C1 segment of cervical spinal cord (tissue), 14 donors: Measurements from ENCODE around the gene ERCC6.
A peak's percentile ranks its signal among the peaks of the same experiment; 100 is the strongest.

ENCODE experiments used
- DNase-seq, 14 donors: peaks; one replicate each; lab custom pipeline; 2025; lab: John Stamatoyannopoulos, UW

The ERCC6 gene

GRCh38 chr10:49549640-49550346, 10.9 kb upstream of the ERCC6 start:
- no peak for DNase-seq

GRCh38 chr10:49543604-49544003, 4.7 kb upstream of the ERCC6 start:
- no peak for DNase-seq

- no peak for DNase-seq
These were observed 3.4 kb upstream of the ERCC6 start for GRCh38 chr10:49542353-49542752.

GRCh38 chr10:49541762-49542161, 2.8 kb upstream of the ERCC6 start:
- no peak for DNase-seq

DNA sequence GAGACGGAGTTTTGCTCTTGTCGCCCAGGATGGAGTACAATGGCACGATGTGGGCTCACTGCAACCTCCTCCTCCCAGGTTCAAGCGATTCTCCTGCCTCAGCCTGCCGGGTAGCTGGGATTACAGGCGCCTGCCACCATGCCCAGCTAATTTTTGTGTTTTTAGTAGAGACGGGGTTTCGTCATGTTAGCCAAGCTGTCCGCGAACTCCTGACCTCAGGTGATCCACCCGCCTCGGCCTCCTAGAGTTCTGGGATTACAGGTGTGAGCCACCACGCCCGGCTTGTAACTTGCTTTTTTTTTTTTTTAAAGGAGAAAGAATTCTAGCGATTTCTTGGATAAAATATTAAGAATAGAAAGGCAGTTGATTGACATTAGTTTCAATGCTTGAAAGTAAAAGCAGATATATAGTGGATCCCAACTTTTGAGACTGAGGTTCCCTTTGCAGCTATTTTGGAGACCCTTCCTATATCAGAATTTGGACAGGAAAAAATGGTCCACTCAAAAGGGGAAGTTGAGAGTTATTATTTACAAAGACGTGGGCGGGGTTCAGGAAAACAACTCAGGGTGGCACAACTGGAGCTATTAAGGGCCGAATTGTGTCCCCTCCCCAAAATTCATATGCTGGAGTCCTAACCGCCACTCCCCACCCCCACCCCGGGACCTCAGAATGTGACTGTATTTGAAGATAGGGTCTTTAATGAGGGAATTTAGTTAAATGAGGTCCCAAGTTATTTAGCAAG, 1.3 kb upstream of the ERCC6 start:
- DNase-seq, result no peak

DNA sequence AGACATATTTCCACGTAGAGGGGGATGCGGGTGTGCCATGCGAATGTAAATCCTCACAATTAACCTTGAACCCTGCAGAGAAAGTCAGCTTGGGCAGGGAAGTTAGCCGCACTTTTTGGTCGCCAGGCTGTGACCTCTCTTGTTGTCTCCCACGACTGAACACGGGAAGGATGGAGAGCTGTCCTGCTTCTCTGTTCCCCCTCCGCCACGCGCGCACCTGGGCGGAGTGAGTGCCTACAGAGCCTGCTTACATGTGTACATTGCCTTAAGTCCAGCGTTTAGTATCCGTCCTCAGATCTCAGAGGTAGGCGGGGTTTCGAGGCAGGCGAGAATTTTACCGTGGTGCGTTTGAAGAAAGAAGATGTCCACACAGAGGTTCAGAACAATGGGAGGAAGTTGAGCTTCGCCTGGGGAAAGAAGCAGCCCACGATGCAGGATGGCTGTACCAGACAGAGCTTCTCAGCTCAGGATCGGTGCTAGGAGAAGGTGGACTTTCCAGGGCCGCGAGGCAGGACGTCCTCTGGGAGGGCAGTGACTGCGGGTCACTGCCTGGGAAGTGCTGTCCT, 482 bp upstream of the ERCC6 start:
- peak in 5 of 14 donors; percentile 33 to 76 (median 61) for DNase-seq

- DNase-seq, result no peak
These were observed 4.1 kb downstream of the ERCC6 start for GRCh38 chr10:49534670-49535381.

GRCh38 chr10:49532461-49532860, 6.5 kb downstream of the ERCC6 start:
- no peak for DNase-seq

GRCh38 chr10:49528977-49529506, 9.9 kb downstream of the ERCC6 start:
- no peak for DNase-seq

- DNase-seq, result no peak
These were observed 11.1 kb downstream of the ERCC6 start for GRCh38 chr10:49527850-49528249.

- no peak for DNase-seq
These were observed 11.9 kb downstream of the ERCC6 start for GRCh38 chr10:49527061-49527460.

GRCh38 chr10:49526619-49527018, 12.3 kb downstream of the ERCC6 start:
- DNase-seq, result no peak

DNA sequence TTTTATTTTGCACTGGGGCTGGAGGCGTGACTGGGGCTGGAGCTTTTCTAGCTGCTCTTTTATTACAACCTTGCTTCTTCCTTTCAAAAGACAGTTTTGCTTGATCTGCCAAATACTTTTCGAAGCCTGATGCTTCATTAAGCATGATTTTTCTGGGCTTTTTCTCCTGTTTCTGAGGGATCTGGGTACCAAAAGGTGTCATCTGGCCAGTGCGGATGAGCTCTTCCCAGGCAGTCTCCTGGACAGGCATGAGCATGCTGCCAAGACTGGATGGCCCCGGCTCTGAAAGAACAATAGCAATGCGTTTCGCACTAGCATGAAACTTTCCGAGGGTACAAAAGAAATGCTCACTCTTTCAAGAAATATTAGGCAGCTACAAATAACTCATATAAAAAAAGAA, 14.4 kb downstream of the ERCC6 start:
- DNase-seq, result peak in 1 of 14 donors; percentile 23

DNA sequence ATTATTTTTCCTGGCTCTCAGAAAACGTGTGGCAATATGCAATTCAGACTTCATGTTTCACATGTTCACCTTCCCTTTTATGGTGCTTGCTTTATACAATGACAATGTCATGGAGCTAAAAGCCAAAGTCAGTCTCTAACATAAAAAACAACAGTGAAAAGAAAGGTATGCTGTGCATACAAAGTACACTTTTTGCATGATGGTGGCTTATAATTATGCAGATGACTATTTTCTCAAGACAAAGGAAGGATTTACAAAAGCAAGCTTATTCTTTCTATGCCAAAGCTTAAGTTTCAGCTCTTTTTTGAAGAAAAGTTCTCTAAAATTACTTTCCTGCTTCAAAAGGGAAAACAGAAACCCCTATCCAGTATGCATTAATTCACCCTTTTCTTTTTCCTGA, 15.6 kb downstream of the ERCC6 start:
- no peak for DNase-seq

GRCh38 chr10:49521062-49521461, 17.9 kb downstream of the ERCC6 start:
- peak in 1 of 14 donors; percentile 59 for DNase-seq

DNA sequence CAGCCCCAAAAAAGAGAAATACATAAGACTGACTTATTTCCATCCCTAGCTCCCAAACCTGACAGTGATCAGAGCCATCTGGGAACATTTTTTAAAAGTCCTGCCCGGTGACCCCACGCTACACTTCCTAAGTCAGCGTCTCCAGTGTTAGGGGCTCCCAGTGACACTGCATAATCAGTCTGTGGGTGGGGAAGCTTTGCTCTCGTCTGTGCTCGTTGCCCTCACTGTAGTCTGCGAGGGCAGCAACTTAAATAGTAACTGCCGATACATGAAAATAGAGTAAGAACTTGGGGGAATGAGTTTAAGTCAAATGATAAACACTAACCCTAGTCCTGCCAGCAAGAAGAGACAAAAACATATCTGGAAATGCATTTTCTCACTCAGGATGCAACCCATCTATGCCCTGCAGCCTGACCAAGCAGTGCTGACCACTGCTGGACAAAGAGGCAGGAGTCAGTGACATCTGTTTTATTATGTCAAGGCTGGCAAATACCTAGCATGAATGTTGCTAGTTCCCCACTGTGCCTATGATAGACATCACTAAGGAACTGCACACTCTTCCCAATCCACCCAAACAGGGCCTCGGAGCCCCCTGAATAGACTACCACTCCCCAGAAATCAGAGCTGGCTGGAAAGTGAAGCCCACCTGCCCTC, 18.7 kb downstream of the ERCC6 start:
- DNase-seq, result no peak

DNA sequence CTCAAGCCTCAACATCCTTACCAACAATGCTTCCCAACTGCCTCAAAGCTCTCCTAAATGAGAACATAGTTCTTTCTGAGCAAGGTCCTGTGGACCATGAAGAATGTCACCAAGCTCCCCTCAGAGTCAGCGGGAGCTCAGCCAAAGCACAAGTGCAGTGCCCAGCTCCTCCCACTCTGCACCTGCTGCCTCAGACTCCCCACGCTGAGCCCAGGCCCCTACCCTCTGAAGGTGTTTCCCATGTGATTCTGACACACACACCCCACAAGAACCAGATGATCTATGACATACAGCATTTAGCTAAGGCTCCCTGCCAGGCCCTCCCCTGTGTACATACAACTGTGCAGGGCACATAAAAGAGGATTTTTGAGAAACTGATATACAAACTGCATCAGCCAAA, 19.2 kb downstream of the ERCC6 start:
- peak in 1 of 14 donors; percentile 45 for DNase-seq

DNA sequence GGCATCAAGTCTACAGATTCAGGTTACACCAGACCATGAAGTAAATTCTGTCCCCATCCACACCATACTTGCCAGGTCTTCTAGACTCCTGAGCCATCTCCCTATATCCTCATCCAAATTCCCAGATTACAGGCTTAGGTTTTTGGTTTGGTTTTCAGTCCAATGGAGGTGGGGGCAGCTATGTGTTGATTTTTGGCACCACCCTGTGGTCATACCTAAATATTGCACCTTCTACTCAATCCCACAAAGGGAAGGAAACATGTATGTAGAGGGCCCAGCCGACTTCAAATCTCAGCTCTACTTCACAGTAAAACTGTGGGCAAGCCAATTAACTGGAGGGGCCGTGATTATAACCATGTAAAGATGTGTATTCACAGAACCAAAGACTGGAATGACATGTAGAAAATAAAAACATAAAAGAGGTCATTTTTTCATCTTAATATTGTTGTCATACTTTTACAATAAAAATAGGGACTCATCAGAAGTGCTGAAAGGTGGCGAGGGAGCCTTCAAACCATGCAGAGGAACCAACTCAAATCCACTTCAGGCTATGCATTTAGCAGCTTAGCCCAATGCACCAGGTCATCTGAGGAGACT, 19.8 kb downstream of the ERCC6 start:
- DNase-seq, result peak in 1 of 14 donors; percentile 26

DNA sequence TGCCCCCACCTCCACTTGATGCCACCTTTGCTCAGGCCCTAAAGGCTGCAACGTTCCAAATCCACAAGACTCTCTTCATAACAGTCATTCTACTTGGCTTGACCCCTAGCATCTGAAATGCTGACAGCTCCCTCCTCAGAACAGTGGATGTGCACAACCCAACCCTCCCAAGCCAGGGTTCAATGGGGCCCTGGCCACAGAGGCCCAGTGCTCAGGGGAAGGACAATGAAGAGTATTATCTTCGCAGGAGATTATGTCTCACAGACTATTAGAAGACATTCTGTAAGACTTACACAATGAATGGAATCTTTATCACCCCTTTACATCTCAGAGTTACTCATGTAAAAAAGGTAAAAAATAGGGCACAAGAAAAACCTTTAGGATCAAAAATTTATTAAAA, 20.4 kb downstream of the ERCC6 start:
- DNase-seq, result no peak

- DNase-seq, result no peak
These were observed 22.5 kb downstream of the ERCC6 start for GRCh38 chr10:49516216-49516970.
